Activated CD4-positive, alpha-beta T cell treated with anti-CD3 and anti-CD28 coated beads, Interleukin-2, amount 50 U/mL, for 24 hours (primary cell): ENCODE data around the gene ATL3.
"Not testable (repeated sequence)": the region's sequence is repeated elsewhere in the genome, so short reads cannot be mapped to it uniquely, and the experiment has no call there.

Source experiments
- DNase-seq, 2 donors: peaks; one replicate each; pipeline ENCODE4 v3.0.0-alpha.2; 2020; ENCODE audit warnings: low read depth in 1 of 2, low spot score in 1 of 2

ATL3 gene

GRCh38 chr11:63590024-63590788 is 81.0 kb downstream of the ATL3 start:
- DNase-seq: no peak

GRCh38 chr11:63589000-63589399 is 82.2 kb downstream of the ATL3 start:
- no peak for DNase-seq

- DNase-seq: no peak
Measured at GRCh38 chr11:63586451-63587166, 84.6 kb downstream of the ATL3 start.

GRCh38 chr11:63583357-63583677 is 87.9 kb downstream of the ATL3 start:
- DNase-seq: no peak

GRCh38 chr11:63581224-63581623 is 90.0 kb downstream of the ATL3 start:
- not testable (repeated sequence) for DNase-seq

- not testable (repeated sequence) for DNase-seq
Measured at GRCh38 chr11:63578882-63579281, 92.3 kb downstream of the ATL3 start.

- no peak for DNase-seq
Measured at GRCh38 chr11:63574856-63575602, 96.1 kb downstream of the ATL3 start.
